ENCODE data around the gene GPD2. TPM values are rescaled to one million over a fixed set of nuclear protein-coding genes. Genes with fewer than 3 reads are reported as not detected.
A peak's percentile ranks its signal among the peaks of the same experiment; 100 is the strongest.

GPD2 gene
- total RNA-seq, 1 experiment from 2014 or later, result 62.5 TPM

- H3K36me3 Mint-ChIP-seq (ENCODE audit: insufficient read depth, unreplicated experiment), result no peaks in the 10 kb centered on the region
- no peak overlapping the region for H3K4me3 Mint-ChIP-seq (ENCODE audit: unreplicated experiment)
- no peaks in the 10 kb centered on the region for H3K27me3 Mint-ChIP-seq (ENCODE audit: insufficient read depth, unreplicated experiment)
- no TSS peak for BruUV-seq (replicated peaks)
- CTCF ChIA-PET, result interaction anchor here (0.6 kb wide), 1 partner anchor 100 kb away, joined by 3 read pairs; no protein-coding TSS in a partner anchor
- no peak overlapping the region for H3K27ac Mint-ChIP-seq (ENCODE audit: low read depth, unreplicated experiment)
- no peak for TF ChIP-seq CTCF (IDR thresholded peaks at IDR 0.05; ENCODE audit: unreplicated experiment)
- DNase-seq (ENCODE audit: unreplicated experiment), result no peak
- intact Hi-C loops (cut with micrococcal nuclease), result no loop called here
- peaks cover 22% of the 10 kb centered on the region for H3K4me1 Mint-ChIP-seq (ENCODE audit: insufficient read depth, unreplicated experiment)
- POLR2A ChIA-PET, result no interaction called here
- H3K9me3 Mint-ChIP-seq (ENCODE audit: unreplicated experiment), result no peaks in the 10 kb centered on the region
Measured at GRCh38 chr2:156489195-156489594, 53.0 kb downstream of the GPD2 start.

- TF ChIP-seq CTCF (IDR thresholded peaks at IDR 0.05; ENCODE audit: unreplicated experiment), result no peak
Measured at GRCh38 chr2:156489750-156490465, 53.7 kb downstream of the GPD2 start.

GRCh38 chr2:156490466-156490840 lies 54.3 kb downstream of the GPD2 start:
- TF ChIP-seq CTCF (IDR thresholded peaks at IDR 0.05; ENCODE audit: unreplicated experiment), result no peak
- DNase-seq (ENCODE audit: unreplicated experiment), result no peak
- BruUV-seq (replicated peaks), result no TSS peak
- Mint-ChIP-seq H3K4me1 (ENCODE audit: insufficient read depth, unreplicated experiment) (peaks cover 22% of the 10 kb centered on the region), H3K27ac (ENCODE audit: low read depth, unreplicated experiment) (peak overlapping the region; percentile 28), H3K27me3 (ENCODE audit: insufficient read depth, unreplicated experiment) (no peaks in the 10 kb centered on the region), H3K4me3 (ENCODE audit: unreplicated experiment) (no peak overlapping the region), H3K36me3 (ENCODE audit: insufficient read depth, unreplicated experiment) (no peaks in the 10 kb centered on the region), H3K9me3 (ENCODE audit: unreplicated experiment) (no peaks in the 10 kb centered on the region)
- intact Hi-C loops (cut with micrococcal nuclease), result no loop called here
- ChIA-PET CTCF (interaction anchor here (0.7 kb wide), 1 partner anchor 54 kb away, joined by 3 read pairs; no protein-coding TSS in a partner anchor), POLR2A (no interaction called here)

More at GRCh38 chr2:156489750-156490465, 53.7 kb downstream of the GPD2 start:
- CTCF ChIA-PET, result interaction anchor here (0.7 kb wide), 1 partner anchor 55 kb away, joined by 3 read pairs; no protein-coding TSS in a partner anchor
- POLR2A ChIA-PET, result no interaction called here
- Mint-ChIP-seq H3K4me3 (ENCODE audit: unreplicated experiment) (no peak overlapping the region), H3K27me3 (ENCODE audit: insufficient read depth, unreplicated experiment) (no peaks in the 10 kb centered on the region), H3K36me3 (ENCODE audit: insufficient read depth, unreplicated experiment) (no peaks in the 10 kb centered on the region), H3K9me3 (ENCODE audit: unreplicated experiment) (no peaks in the 10 kb centered on the region), H3K27ac (ENCODE audit: low read depth, unreplicated experiment) (peak overlapping the region; percentile 28), H3K4me1 (ENCODE audit: insufficient read depth, unreplicated experiment) (peaks cover 22% of the 10 kb centered on the region)
- DNase-seq (ENCODE audit: unreplicated experiment), result no peak
- no TSS peak for BruUV-seq (replicated peaks)
- intact Hi-C loops (cut with micrococcal nuclease), result no loop called here

GRCh38 chr2:156491176-156491575 lies 55.0 kb downstream of the GPD2 start:
- Mint-ChIP-seq H3K27ac (ENCODE audit: low read depth, unreplicated experiment) (no peak overlapping the region), H3K9me3 (ENCODE audit: unreplicated experiment) (no peaks in the 10 kb centered on the region), H3K27me3 (ENCODE audit: insufficient read depth, unreplicated experiment) (no peaks in the 10 kb centered on the region), H3K4me3 (ENCODE audit: unreplicated experiment) (no peak overlapping the region), H3K36me3 (ENCODE audit: insufficient read depth, unreplicated experiment) (no peaks in the 10 kb centered on the region), H3K4me1 (ENCODE audit: insufficient read depth, unreplicated experiment) (peaks cover 18% of the 10 kb centered on the region)
- ChIA-PET CTCF (no interaction called here), POLR2A (no interaction called here)
- intact Hi-C loops (cut with micrococcal nuclease), result no loop called here
- DNase-seq (ENCODE audit: unreplicated experiment), result no peak
- no TSS peak for BruUV-seq (replicated peaks)
- no peak for TF ChIP-seq CTCF (IDR thresholded peaks at IDR 0.05; ENCODE audit: unreplicated experiment)
